ENCODE data around the gene IQGAP1.

Gene IQGAP1

GRCh38 chr15:90539789-90540188 is 151.7 kb downstream of the IQGAP1 start:
- FAIRE-seq = no peak

DNA sequence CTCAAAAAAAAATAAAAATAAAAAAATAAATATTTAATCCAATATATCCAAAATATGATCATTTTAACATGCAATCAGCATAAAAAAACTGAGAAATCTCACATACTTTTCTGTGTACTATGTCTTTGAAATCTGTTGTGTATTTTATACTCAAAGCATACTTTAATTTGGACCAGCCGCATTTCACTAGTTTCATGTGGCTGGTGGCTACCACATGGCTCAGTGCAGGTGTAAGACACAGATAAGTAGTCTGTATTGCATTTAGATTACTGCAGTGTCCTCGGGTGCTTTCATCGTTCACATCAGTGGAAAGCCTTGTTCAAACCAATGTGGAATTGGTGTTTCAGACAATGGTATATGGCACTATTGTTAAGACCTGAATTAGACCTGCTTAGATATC is 152.7 kb downstream of the IQGAP1 start:
- FAIRE-seq = no peak

DNA sequence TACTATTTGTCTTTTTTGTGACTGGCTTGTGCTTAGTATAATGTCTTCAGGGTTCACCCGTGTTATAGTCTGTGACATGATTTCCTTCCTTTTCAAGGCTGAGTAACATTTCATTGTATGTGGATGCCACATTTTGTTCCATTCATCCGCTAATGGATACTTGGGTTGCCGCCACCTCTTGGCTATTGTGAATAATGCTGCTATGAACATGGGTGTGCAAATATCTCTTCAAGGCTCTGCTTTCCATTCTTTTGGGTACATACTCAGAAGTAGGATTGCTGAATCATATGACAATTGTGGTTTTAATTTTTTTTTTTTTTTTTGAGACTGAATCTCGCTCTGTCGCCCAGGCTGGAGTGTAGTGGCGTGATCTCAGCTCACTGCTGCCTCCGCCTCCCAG is 157.1 kb downstream of the IQGAP1 start:
- no peak for FAIRE-seq

GRCh38 chr15:90547540-90547939 is 159.5 kb downstream of the IQGAP1 start:
- no peak for FAIRE-seq

DNA sequence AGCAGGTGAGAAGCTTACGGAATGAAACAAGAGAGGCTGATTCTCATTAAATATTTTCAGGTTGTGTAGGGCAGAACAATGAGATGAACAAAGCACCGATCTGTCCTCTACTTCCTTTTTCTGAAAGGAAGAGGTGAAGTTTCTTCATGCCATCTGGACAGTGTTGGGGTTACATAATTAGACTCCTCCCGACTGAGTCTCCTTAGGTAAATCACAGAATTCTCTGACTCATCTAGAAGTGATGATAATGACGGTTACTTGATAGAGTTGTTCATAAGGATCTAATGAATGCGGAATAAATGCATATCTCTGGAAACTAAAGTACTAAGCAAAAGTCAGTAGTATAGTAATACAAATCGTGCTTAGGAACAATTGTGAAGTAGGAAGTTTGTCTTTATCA is 162.9 kb downstream of the IQGAP1 start:
- FAIRE-seq = no peak

All from endometrium (tissue), 2 donors.